Measurements from ENCODE around the gene TCF7L1. TPM values are rescaled to one million over a fixed set of nuclear protein-coding genes. Genes with fewer than 3 reads are reported as not detected.

The TCF7L1 gene
- total RNA-seq, 2 donors from 2014 or later: 71.9 to 73.3 TPM

GRCh38 chr2:85243101-85244072 lies 110.2 kb downstream of the TCF7L1 start:
- peak; percentile 85 for TF ChIP-seq CTCF (conservative IDR thresholded peaks at IDR 0.05)
- WGBS, 2 experiments (ENCODE audit: insufficient coverage in 1 of 2, insufficient read length in 1 of 2): 76 to 82% methylated on average over 12 to 24 of the region's 24 CpGs
- peak; percentile 91 for DNase-seq
- no peak overlapping the region for H3K27ac ChIP-seq (ENCODE audit: low read depth, low read length)
- H3K9me3 ChIP-seq (ENCODE audit: control insufficient read depth, low read length): no peaks in the 10 kb centered on the region
- no peaks in the 10 kb centered on the region for H3K27me3 ChIP-seq (ENCODE audit: control insufficient read depth, insufficient read depth, low read length, poor library complexity, severe bottlenecking)
- no peak overlapping the region for H3K4me3 ChIP-seq (ENCODE audit: low read length)
- H3K4me1 ChIP-seq (ENCODE audit: control insufficient read depth, insufficient read depth, low read length): peaks cover 2% of the 10 kb centered on the region
- H3K36me3 ChIP-seq (ENCODE audit: control insufficient read depth, insufficient read depth, low read length): peaks cover 18% of the 10 kb centered on the region
- H3K4me3 Mint-ChIP-seq: no peak overlapping the region
- H3K9me3 Mint-ChIP-seq: no peaks in the 10 kb centered on the region
- peaks cover 22% of the 10 kb centered on the region for H3K36me3 Mint-ChIP-seq (ENCODE audit: low read depth)
- peaks cover 57% of the 10 kb centered on the region for H3K4me1 Mint-ChIP-seq
- no peak overlapping the region for H3K9ac ChIP-seq (ENCODE audit: extremely low read depth, low read length, poor library complexity, severe bottlenecking)
- H3K27ac Mint-ChIP-seq: peak overlapping the region; percentile 81
- H3K27me3 Mint-ChIP-seq (ENCODE audit: insufficient read depth): no peaks in the 10 kb centered on the region

GRCh38 chr2:85244828-85245227 lies 111.6 kb downstream of the TCF7L1 start:
- DNase-seq: peak; percentile 33
- Mint-ChIP-seq H3K4me3 (no peak overlapping the region), H3K36me3 (ENCODE audit: low read depth) (peaks cover 17% of the 10 kb centered on the region), H3K27ac (no peak overlapping the region), H3K4me1 (peaks cover 69% of the 10 kb centered on the region), H3K9me3 (no peaks in the 10 kb centered on the region), H3K27me3 (ENCODE audit: insufficient read depth) (no peaks in the 10 kb centered on the region)
- WGBS, 2 experiments (ENCODE audit: insufficient coverage in 1 of 2, insufficient read length in 1 of 2): 88 to 99% methylated on average over 6 to 7 of the region's 7 CpGs
- Histone ChIP-seq H3K36me3 (ENCODE audit: control insufficient read depth, insufficient read depth, low read length) (peaks cover 13% of the 10 kb centered on the region), H3K27me3 (ENCODE audit: control insufficient read depth, insufficient read depth, low read length, poor library complexity, severe bottlenecking) (no peaks in the 10 kb centered on the region), H3K27ac (ENCODE audit: low read depth, low read length) (no peak overlapping the region), H3K4me1 (ENCODE audit: control insufficient read depth, insufficient read depth, low read length) (peaks cover 4% of the 10 kb centered on the region), H3K4me3 (ENCODE audit: low read length) (no peak overlapping the region), H3K9me3 (ENCODE audit: control insufficient read depth, low read length) (no peaks in the 10 kb centered on the region), H3K9ac (ENCODE audit: extremely low read depth, low read length, poor library complexity, severe bottlenecking) (no peak overlapping the region)
- TF ChIP-seq CTCF (conservative IDR thresholded peaks at IDR 0.05): no peak

GRCh38 chr2:85245891-85246290 lies 112.7 kb downstream of the TCF7L1 start:
- H3K4me1 Mint-ChIP-seq: peaks cover 77% of the 10 kb centered on the region
- peaks cover 5% of the 10 kb centered on the region for H3K4me1 ChIP-seq (ENCODE audit: control insufficient read depth, insufficient read depth, low read length)
- H3K27ac Mint-ChIP-seq: no peak overlapping the region

More at GRCh38 chr2:85245891-85246290, 112.7 kb downstream of the TCF7L1 start:
- no peak for DNase-seq
- Histone ChIP-seq H3K9ac (ENCODE audit: extremely low read depth, low read length, poor library complexity, severe bottlenecking) (no peak overlapping the region), H3K27me3 (ENCODE audit: control insufficient read depth, insufficient read depth, low read length, poor library complexity, severe bottlenecking) (no peaks in the 10 kb centered on the region), H3K27ac (ENCODE audit: low read depth, low read length) (no peak overlapping the region), H3K4me3 (ENCODE audit: low read length) (no peak overlapping the region), H3K36me3 (ENCODE audit: control insufficient read depth, insufficient read depth, low read length) (peaks cover 4% of the 10 kb centered on the region), H3K9me3 (ENCODE audit: control insufficient read depth, low read length) (no peaks in the 10 kb centered on the region)
- WGBS, 2 experiments (ENCODE audit: insufficient coverage in 1 of 2, insufficient read length in 1 of 2): 68 to 100% methylated on average over 2 to 4 of the region's 4 CpGs
- Mint-ChIP-seq H3K27me3 (ENCODE audit: insufficient read depth) (no peaks in the 10 kb centered on the region), H3K36me3 (ENCODE audit: low read depth) (peaks cover 9% of the 10 kb centered on the region), H3K9me3 (no peaks in the 10 kb centered on the region), H3K4me3 (no peak overlapping the region)
- no peak for TF ChIP-seq CTCF (conservative IDR thresholded peaks at IDR 0.05)

All from endodermal cell (in vitro differentiated cells).